ENCODE data around the gene PTCH1.
A peak's percentile ranks its signal among the peaks of the same experiment; 100 is the strongest.

- TF ChIP-seq SUZ12 (IDR thresholded peaks at IDR 0.05; ENCODE audit: extremely low read depth, insufficient read depth, insufficient read length) (peak; percentile 21), ZNF274 (IDR thresholded peaks at IDR 0.05; ENCODE audit: low read depth, low read length) (no peak)
These were observed 1.0 kb upstream of the PTCH1 start for GRCh38 chr9:95517559-95518425.
